HEK293 (cell line): ENCODE results near the gene HMCN1.

Experiments
- CTCF ChIA-PET: fragments of 350-600 bp; formaldehyde crosslinking; extraction: SDS; loops from one replicate; lab custom pipeline; 2021; ENCODE audit warnings: antibody characterized with exemption; lab: Yijun Ruan, JAX
- POLR2A ChIA-PET: fragments of 300-600 bp; formaldehyde crosslinking; extraction: SDS; loops from one replicate; lab custom pipeline; 2020; ENCODE audit warnings: antibody characterized with exemption, inconsistent platforms; lab: Yijun Ruan, JAX
- H3K27ac ChIP-seq: fragments of 200-500 bp; sonication (Bioruptor generic); 2 replicates; pipeline ENCODE4 v1.5.1; 2014; ENCODE audit warnings: low read depth, low read length, control low read depth, inconsistent platforms; ENCODE audit errors: extremely low read depth
- H3K36me3 ChIP-seq, 2 experiments: fragments of 200-500 bp in 1 of 2; sonication (Bioruptor generic) in 1 of 2; 1 replicate in 1 of 2; 2 replicates in 1 of 2; pipeline ENCODE4 v1.5.1; 2014 to 2017; ENCODE audit warnings: inconsistent platforms in 2 of 2, low read length in 2 of 2; ENCODE audit not compliant: control insufficient read depth in 2 of 2, insufficient read depth in 1 of 2
- H3K4me1 ChIP-seq: fragments of 200-500 bp; sonication (Bioruptor generic); 2 replicates; pipeline ENCODE4 v1.5.1; 2014; ENCODE audit warnings: mild to moderate bottlenecking, low read length, inconsistent platforms; ENCODE audit not compliant: control insufficient read depth, insufficient read depth
- H3K4me3 ChIP-seq: 2 replicates; pipeline ENCODE4 v1.5.1; 2011; ENCODE audit warnings: low read depth, mild to moderate bottlenecking, control low read depth, low read length, moderate library complexity
- H3K9me3 ChIP-seq: fragments of 200-500 bp; sonication (Bioruptor generic); 2 replicates; pipeline ENCODE4 v1.5.1; 2014; ENCODE audit warnings: low read depth, low read length, inconsistent platforms; ENCODE audit not compliant: control insufficient read depth, insufficient read depth
- BCL11B ChIP-seq: fragments of 450-650 bp; formaldehyde crosslinking; IDR thresholded peaks from 2 replicates; pipeline ENCODE4 v1.5.1; 2016; ENCODE audit warnings: low read depth, missing biosample characterization, missing genetic modification characterization
- EGR2 ChIP-seq: fragments of 450-650 bp; formaldehyde crosslinking; IDR thresholded peaks from 2 replicates; pipeline ENCODE4 v1.5.1; 2016; ENCODE audit warnings: low read depth, missing biosample characterization, missing genetic modification characterization
- FEZF1 ChIP-seq: fragments of 450-650 bp; formaldehyde crosslinking; IDR thresholded peaks from 2 replicates; pipeline ENCODE4 v1.5.1; 2016; ENCODE audit warnings: missing biosample characterization, missing genetic modification characterization
- GLI2 ChIP-seq: fragments of 450-650 bp; formaldehyde crosslinking; IDR thresholded peaks from 2 replicates; pipeline ENCODE4; 2017; ENCODE audit warnings: missing biosample characterization, missing genetic modification characterization, low read depth, borderline replicate concordance
- GLIS1 ChIP-seq: fragments of 450-650 bp; formaldehyde crosslinking; IDR thresholded peaks from 2 replicates; pipeline ENCODE4 v1.5.1; 2016; ENCODE audit warnings: missing biosample characterization, missing genetic modification characterization
- KLF16 ChIP-seq: fragments of 450-650 bp; formaldehyde crosslinking; IDR thresholded peaks from 2 replicates; pipeline ENCODE4 v1.5.1; 2017; ENCODE audit warnings: missing biosample characterization, missing genetic modification characterization
- RBAK ChIP-seq: fragments of 450-650 bp; formaldehyde crosslinking; IDR thresholded peaks from 2 replicates; pipeline ENCODE4 v1.5.1; 2016; ENCODE audit warnings: missing biosample characterization, missing genetic modification characterization
- SP3 ChIP-seq: fragments of 450-650 bp; formaldehyde crosslinking; IDR thresholded peaks from 2 replicates; pipeline ENCODE4 v1.5.1; 2016; ENCODE audit warnings: missing biosample characterization, missing genetic modification characterization
- SP7 ChIP-seq: fragments of 450-650 bp; formaldehyde crosslinking; IDR thresholded peaks from 2 replicates; pipeline ENCODE4 v1.5.1; 2016; ENCODE audit warnings: missing biosample characterization, missing genetic modification characterization
- ZFP41 ChIP-seq: fragments of 450-650 bp; formaldehyde crosslinking; IDR thresholded peaks from 2 replicates; pipeline ENCODE4 v1.5.1; 2016; ENCODE audit warnings: missing biosample characterization, missing genetic modification characterization, borderline replicate concordance
- ZIC2 ChIP-seq: fragments of 450-650 bp; formaldehyde crosslinking; IDR thresholded peaks from 2 replicates; pipeline ENCODE4 v1.5.1; 2016; ENCODE audit warnings: missing biosample characterization, missing genetic modification characterization
- ZNF114 ChIP-seq: fragments of 450-650 bp; formaldehyde crosslinking; IDR thresholded peaks from 2 replicates; pipeline ENCODE4 v1.5.0; 2017; ENCODE audit warnings: missing biosample characterization, missing genetic modification characterization
- ZNF174 ChIP-seq: fragments of 450-650 bp; formaldehyde crosslinking; IDR thresholded peaks from 2 replicates; pipeline ENCODE4 v1.5.0; 2017; ENCODE audit warnings: missing biosample characterization, mild to moderate bottlenecking, missing genetic modification characterization
- ZNF184 ChIP-seq: fragments of 450-650 bp; IDR thresholded peaks from 2 replicates; pipeline ENCODE4 v1.5.1; 2018; ENCODE audit warnings: missing biosample characterization, mild to moderate bottlenecking, missing genetic modification characterization
- ZNF214 ChIP-seq: fragments of 450-650 bp; formaldehyde crosslinking; IDR thresholded peaks from 2 replicates; pipeline ENCODE4 v1.5.1; 2017; ENCODE audit warnings: missing biosample characterization, mild to moderate bottlenecking, missing genetic modification characterization, borderline replicate concordance
- ZNF37A ChIP-seq: fragments of 450-650 bp; IDR thresholded peaks from 2 replicates; pipeline ENCODE4 v1.5.1; 2018; ENCODE audit warnings: missing biosample characterization, missing genetic modification characterization
- ZNF521 ChIP-seq: fragments of 450-650 bp; formaldehyde crosslinking; IDR thresholded peaks from 2 replicates; pipeline ENCODE4 v1.5.1; 2017; ENCODE audit warnings: missing biosample characterization, mild to moderate bottlenecking, missing genetic modification characterization
- ZNF560 ChIP-seq: fragments of 450-650 bp; formaldehyde crosslinking; IDR thresholded peaks from 2 replicates; pipeline ENCODE4 v1.5.1; 2017; ENCODE audit warnings: missing biosample characterization, missing genetic modification characterization, borderline replicate concordance
- ZNF561 ChIP-seq: fragments of 450-650 bp; IDR thresholded peaks from 2 replicates; pipeline ENCODE4 v1.5.1; 2018; ENCODE audit warnings: missing biosample characterization, missing genetic modification characterization, borderline replicate concordance
- ZNF645 ChIP-seq: fragments of 450-650 bp; formaldehyde crosslinking; IDR thresholded peaks from 2 replicates; pipeline ENCODE4; 2016; ENCODE audit warnings: missing biosample characterization, missing genetic modification characterization
- ZNF701 ChIP-seq: fragments of 450-650 bp; formaldehyde crosslinking; IDR thresholded peaks from 2 replicates; pipeline ENCODE4 v1.5.1; 2016; ENCODE audit warnings: missing biosample characterization, missing genetic modification characterization
- ZNF707 ChIP-seq: fragments of 450-650 bp; formaldehyde crosslinking; IDR thresholded peaks from 2 replicates; pipeline ENCODE4 v1.5.1; 2016; ENCODE audit warnings: missing biosample characterization, missing genetic modification characterization
- ZSCAN16 ChIP-seq: fragments of 450-650 bp; formaldehyde crosslinking; IDR thresholded peaks from 2 replicates; pipeline ENCODE4 v1.5.1; 2016; ENCODE audit warnings: missing biosample characterization, missing genetic modification characterization
- TF ChIP-seq, protein P1 (sequence below): fragments of 450-650 bp; formaldehyde crosslinking; IDR thresholded peaks from 2 replicates; pipeline ENCODE4 v1.5.1; 2016; ENCODE audit warnings: missing biosample characterization, missing genetic modification characterization
- TF ChIP-seq, protein P2 (sequence below): fragments of 450-650 bp; formaldehyde crosslinking; IDR thresholded peaks from 2 replicates; pipeline ENCODE4 v1.5.1; 2016; ENCODE audit warnings: missing biosample characterization, missing genetic modification characterization
- TF ChIP-seq, protein P3 (sequence below): fragments of 450-650 bp; formaldehyde crosslinking; IDR thresholded peaks from 2 replicates; pipeline ENCODE4 v1.5.1; 2016; ENCODE audit warnings: missing biosample characterization, missing genetic modification characterization
- TF ChIP-seq, protein P4 (sequence below): fragments of 450-650 bp; formaldehyde crosslinking; IDR thresholded peaks from 2 replicates; pipeline ENCODE4 v1.5.1; 2016; ENCODE audit warnings: missing biosample characterization, missing genetic modification characterization

The HMCN1 gene

DNA sequence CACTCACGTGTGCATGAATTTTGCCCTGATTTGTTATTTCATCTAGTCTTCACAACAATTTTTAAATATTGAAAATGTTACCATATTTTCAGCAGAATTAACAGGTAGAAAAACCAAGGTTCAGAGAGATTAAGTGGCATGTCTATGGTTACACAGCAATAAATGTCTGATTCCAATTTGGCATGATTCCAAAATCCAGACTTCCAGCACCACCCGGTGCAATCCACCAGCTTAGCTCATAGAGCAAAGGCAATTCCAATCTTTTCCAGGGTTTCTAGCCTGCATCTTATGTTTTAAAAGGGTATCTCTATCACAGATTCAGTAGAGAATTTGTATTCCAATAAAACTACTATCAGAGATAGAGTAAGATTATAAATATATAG is 479.0 kb downstream of the HMCN1 start:
- CTCF ChIA-PET = interaction anchor here (0.5 to 3.7 kb wide), 4 partner anchors 196 to 494 kb away, joined by 3 to 44 read pairs (median 5); no protein-coding TSS in a partner anchor
- no peak overlapping the region for H3K4me3 ChIP-seq
- no peaks in the 10 kb centered on the region for H3K36me3 ChIP-seq
- POLR2A ChIA-PET = no interaction called here
- no peaks in the 10 kb centered on the region for H3K4me1 ChIP-seq
- H3K9me3 ChIP-seq = no peaks in the 10 kb centered on the region
- TF ChIP-seq, protein P1, sequence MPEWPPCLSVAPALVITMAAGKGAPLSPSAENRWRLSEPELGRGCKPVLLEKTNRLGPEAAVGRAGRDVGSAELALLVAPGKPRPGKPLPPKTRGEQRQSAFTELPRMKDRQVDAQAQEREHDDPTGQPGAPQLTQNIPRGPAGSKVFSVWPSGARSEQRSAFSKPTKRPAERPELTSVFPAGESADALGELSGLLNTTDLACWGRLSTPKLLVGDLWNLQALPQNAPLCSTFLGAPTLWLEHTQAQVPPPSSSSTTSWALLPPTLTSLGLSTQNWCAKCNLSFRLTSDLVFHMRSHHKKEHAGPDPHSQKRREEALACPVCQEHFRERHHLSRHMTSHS = no peak
- TF ChIP-seq GLI2 (tag by site-specific recombination) (no peak), RBAK (tag by site-specific recombination) (no peak), GLIS1 (no peak), ZNF645 (tag by site-specific recombination) (no peak), ZNF560 (tag by site-specific recombination) (no peak), KLF16 (no peak), ZNF701 (no peak), ZNF174 (tag by site-specific recombination) (no peak), ZNF561 (tag by site-specific recombination) (no peak), SP3 (tag by site-specific recombination) (no peak), ZNF37A (tag by site-specific recombination) (no peak), ZNF214 (tag by site-specific recombination) (no peak), ZNF114 (tag by site-specific recombination) (no peak)
- TF ChIP-seq, protein P2, sequence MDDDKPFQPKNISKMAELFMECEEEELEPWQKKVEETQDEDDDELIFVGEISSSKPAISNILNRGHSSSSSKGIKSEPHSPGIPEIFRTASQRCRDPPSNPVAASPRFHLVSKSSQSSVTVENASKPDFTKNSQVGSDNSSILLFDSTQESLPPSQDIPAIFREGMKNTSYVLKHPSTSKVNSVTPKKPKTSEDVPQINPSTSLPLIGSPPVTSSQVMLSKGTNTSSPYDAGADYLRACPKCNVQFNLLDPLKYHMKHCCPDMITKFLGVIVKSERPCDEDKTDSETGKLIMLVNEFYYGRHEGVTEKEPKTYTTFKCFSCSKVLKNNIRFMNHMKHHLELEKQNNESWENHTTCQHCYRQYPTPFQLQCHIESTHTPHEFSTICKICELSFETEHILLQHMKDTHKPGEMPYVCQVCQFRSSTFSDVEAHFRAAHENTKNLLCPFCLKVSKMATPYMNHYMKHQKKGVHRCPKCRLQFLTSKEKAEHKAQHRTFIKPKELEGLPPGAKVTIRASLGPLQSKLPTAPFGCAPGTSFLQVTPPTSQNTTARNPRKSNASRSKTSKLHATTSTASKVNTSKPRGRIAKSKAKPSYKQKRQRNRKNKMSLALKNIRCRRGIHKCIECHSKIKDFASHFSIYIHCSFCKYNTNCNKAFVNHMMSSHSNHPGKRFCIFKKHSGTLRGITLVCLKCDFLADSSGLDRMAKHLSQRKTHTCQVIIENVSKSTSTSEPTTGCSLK (tag by site-specific recombination) = no peak
- H3K27ac ChIP-seq = no peak overlapping the region

- no peaks in the 10 kb centered on the region for H3K9me3 ChIP-seq
- no peaks in the 10 kb centered on the region for H3K36me3 ChIP-seq
- POLR2A ChIA-PET = no interaction called here
- H3K4me3 ChIP-seq = no peak overlapping the region
- CTCF ChIA-PET = interaction anchor here (0.7 to 3.7 kb wide), 5 partner anchors 401 to 1393 kb away, joined by 3 to 44 read pairs (median 4); no protein-coding TSS in a partner anchor
- no peak overlapping the region for H3K27ac ChIP-seq
- H3K4me1 ChIP-seq = no peaks in the 10 kb centered on the region
- TF ChIP-seq SP7 (tag by site-specific recombination) (no peak), ZNF114 (tag by site-specific recombination) (no peak), ZNF707 (tag by site-specific recombination) (no peak), ZNF645 (tag by site-specific recombination) (no peak), ZNF521 (tag by site-specific recombination) (no peak), FEZF1 (tag by site-specific recombination) (no peak), ZIC2 (tag by site-specific recombination) (no peak), ZSCAN16 (tag by site-specific recombination) (no peak), BCL11B (no peak), ZFP41 (tag by site-specific recombination) (no peak), ZNF184 (tag by site-specific recombination) (no peak), EGR2 (no peak)
- TF ChIP-seq, protein P3, sequence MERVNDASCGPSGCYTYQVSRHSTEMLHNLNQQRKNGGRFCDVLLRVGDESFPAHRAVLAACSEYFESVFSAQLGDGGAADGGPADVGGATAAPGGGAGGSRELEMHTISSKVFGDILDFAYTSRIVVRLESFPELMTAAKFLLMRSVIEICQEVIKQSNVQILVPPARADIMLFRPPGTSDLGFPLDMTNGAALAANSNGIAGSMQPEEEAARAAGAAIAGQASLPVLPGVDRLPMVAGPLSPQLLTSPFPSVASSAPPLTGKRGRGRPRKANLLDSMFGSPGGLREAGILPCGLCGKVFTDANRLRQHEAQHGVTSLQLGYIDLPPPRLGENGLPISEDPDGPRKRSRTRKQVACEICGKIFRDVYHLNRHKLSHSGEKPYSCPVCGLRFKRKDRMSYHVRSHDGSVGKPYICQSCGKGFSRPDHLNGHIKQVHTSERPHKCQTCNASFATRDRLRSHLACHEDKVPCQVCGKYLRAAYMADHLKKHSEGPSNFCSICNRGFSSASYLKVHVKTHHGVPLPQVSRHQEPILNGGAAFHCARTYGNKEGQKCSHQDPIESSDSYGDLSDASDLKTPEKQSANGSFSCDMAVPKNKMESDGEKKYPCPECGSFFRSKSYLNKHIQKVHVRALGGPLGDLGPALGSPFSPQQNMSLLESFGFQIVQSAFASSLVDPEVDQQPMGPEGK (tag by site-specific recombination) = no peak
- TF ChIP-seq, protein P4, sequence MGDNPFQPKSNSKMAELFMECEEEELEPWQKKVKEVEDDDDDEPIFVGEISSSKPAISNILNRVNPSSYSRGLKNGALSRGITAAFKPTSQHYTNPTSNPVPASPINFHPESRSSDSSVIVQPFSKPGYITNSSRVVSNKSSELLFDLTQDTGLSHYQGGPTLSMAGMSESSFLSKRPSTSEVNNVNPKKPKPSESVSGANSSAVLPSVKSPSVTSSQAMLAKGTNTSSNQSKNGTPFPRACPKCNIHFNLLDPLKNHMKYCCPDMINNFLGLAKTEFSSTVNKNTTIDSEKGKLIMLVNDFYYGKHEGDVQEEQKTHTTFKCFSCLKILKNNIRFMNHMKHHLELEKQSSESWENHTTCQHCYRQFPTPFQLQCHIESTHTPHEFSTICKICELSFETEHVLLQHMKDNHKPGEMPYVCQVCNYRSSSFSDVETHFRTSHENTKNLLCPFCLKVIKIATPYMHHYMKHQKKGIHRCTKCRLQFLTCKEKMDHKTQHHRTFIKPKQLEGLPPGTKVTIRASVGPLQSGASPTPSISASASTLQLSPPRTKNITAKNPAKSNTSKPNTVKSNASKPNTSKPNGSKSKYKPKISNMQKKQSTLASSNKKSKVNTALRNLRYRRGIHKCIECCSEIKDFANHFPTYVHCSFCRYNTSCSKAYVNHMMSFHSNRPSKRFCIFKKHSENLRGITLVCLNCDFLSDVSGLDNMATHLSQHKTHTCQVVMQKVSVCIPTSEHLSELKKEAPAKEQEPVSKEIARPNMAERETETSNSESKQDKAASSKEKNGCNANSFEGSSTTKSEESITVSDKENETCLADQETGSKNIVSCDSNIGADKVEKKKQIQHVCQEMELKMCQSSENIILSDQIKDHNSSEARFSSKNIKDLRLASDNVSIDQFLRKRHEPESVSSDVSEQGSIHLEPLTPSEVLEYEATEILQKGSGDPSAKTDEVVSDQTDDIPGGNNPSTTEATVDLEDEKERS = no peak
Measured at GRCh38 chr1:186214791-186215190, 480.6 kb downstream of the HMCN1 start.
